Neural crest cell (in vitro differentiated cells): ENCODE results near the gene DOCK10. TPM values are rescaled to one million over a fixed set of nuclear protein-coding genes. Genes with fewer than 3 reads are reported as not detected.

Source experiments
- DNase-seq: peaks from one replicate; pipeline ENCODE4 v3.0.0; 2021; ENCODE audit warnings: low read depth, mixed read lengths, low spot score
- H3K27ac Mint-ChIP-seq: one replicate; pipeline ENCODE4 v1.8.0; 2021; ENCODE audit warnings: mild to moderate bottlenecking, mixed read lengths; ENCODE audit not compliant: unreplicated experiment
- H3K27me3 Mint-ChIP-seq: 2 replicates; pipeline ENCODE4 v1.8.0; 2021; ENCODE audit warnings: low read depth, mild to moderate bottlenecking, mixed read lengths
- H3K36me3 Mint-ChIP-seq: 2 replicates; pipeline ENCODE4 v1.8.0; 2021; ENCODE audit warnings: low read depth, mild to moderate bottlenecking, mixed read lengths
- H3K4me1 Mint-ChIP-seq: 2 replicates; pipeline ENCODE4 v1.8.0; 2021; ENCODE audit warnings: mixed read lengths
- H3K4me3 Mint-ChIP-seq: one replicate; pipeline ENCODE4 v1.8.0; 2021; ENCODE audit warnings: mild to moderate bottlenecking, mixed read lengths
- H3K9me3 Mint-ChIP-seq: 2 replicates; pipeline ENCODE4 v1.8.0; 2021; ENCODE audit warnings: mixed read lengths
- total RNA-seq: library from RNA; stranded (reverse); gene quantifications from 2 replicates; pipeline ENCODE4 v1.2.1, GENCODE V29; 2021
- TF ChIP-seq, protein P1 (sequence below): fragments of 200-600 bp; sonication (generic); conservative IDR thresholded peaks from 2 replicates; pipeline ENCODE4 v1.5.0; 2021; ENCODE audit warnings: antibody characterized with exemption, mild to moderate bottlenecking

The DOCK10 gene
- total RNA-seq, 1 donor from 2014 or later: 29.7 TPM

- Mint-ChIP-seq H3K27me3 (no peaks in the 10 kb centered on the region), H3K27ac (no peak overlapping the region), H3K4me3 (no peak overlapping the region), H3K36me3 (peaks cover 10% of the 10 kb centered on the region), H3K9me3 (peaks cover 1% of the 10 kb centered on the region), H3K4me1 (no peaks in the 10 kb centered on the region)
- TF ChIP-seq, protein P1, sequence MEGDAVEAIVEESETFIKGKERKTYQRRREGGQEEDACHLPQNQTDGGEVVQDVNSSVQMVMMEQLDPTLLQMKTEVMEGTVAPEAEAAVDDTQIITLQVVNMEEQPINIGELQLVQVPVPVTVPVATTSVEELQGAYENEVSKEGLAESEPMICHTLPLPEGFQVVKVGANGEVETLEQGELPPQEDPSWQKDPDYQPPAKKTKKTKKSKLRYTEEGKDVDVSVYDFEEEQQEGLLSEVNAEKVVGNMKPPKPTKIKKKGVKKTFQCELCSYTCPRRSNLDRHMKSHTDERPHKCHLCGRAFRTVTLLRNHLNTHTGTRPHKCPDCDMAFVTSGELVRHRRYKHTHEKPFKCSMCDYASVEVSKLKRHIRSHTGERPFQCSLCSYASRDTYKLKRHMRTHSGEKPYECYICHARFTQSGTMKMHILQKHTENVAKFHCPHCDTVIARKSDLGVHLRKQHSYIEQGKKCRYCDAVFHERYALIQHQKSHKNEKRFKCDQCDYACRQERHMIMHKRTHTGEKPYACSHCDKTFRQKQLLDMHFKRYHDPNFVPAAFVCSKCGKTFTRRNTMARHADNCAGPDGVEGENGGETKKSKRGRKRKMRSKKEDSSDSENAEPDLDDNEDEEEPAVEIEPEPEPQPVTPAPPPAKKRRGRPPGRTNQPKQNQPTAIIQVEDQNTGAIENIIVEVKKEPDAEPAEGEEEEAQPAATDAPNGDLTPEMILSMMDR: no peak
- no peak for DNase-seq
These were observed 194.1 kb downstream of the DOCK10 start for GRCh38 chr2:224847961-224848850.

GRCh38 chr2:224847381-224847780, 194.9 kb downstream of the DOCK10 start:
- DNase-seq: no peak
- TF ChIP-seq, protein P1: no peak
- H3K4me1 Mint-ChIP-seq: no peaks in the 10 kb centered on the region
- H3K27me3 Mint-ChIP-seq: no peaks in the 10 kb centered on the region
- no peak overlapping the region for H3K27ac Mint-ChIP-seq
- no peak overlapping the region for H3K4me3 Mint-ChIP-seq
- peaks cover 17% of the 10 kb centered on the region for H3K36me3 Mint-ChIP-seq
- H3K9me3 Mint-ChIP-seq: peaks cover 6% of the 10 kb centered on the region

DNA sequence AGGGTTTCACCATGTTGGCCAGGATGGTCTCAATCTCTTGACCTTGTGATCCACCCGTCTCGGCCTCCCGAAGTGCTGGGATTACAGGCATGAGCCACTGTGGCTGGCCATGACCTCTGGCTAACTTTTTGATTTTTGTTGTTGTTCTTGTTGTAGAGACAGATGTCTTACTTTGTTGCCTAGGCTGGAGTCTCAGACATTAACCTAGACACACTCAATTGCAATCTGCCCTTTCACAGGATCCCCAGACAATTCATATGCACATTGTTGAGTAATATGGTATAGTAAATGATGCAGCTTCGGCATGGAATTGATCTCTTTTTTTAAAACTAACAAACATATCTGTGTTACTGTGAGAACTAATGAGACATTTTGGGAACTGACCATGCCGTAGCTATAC, 195.6 kb downstream of the DOCK10 start:
- H3K4me1 Mint-ChIP-seq: peaks cover 6% of the 10 kb centered on the region
- no peak overlapping the region for H3K27ac Mint-ChIP-seq
- TF ChIP-seq, protein P1: no peak
- no peak for DNase-seq
- peaks cover 6% of the 10 kb centered on the region for H3K9me3 Mint-ChIP-seq
- peaks cover 17% of the 10 kb centered on the region for H3K36me3 Mint-ChIP-seq
- H3K4me3 Mint-ChIP-seq: no peak overlapping the region
- H3K27me3 Mint-ChIP-seq: no peaks in the 10 kb centered on the region

DNA sequence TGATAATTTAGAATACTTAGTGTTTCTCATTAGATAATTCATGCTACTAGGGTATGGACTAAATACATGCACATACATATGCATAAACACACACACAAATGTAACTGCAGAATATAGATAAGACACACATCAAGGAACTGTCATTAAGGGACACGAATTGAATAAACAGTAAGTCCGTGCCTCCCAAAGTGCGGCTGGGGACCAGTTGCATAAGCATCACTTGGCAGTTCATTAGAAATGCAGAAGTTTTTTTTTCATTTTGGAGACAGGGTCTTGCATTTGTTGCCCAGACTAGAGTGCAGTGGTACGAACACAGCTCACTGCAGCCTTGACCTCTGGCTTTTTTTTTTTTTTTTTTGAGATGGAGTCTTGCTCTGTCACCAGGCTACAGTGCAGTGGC, 196.1 kb downstream of the DOCK10 start:
- Mint-ChIP-seq H3K9me3 (peaks cover 6% of the 10 kb centered on the region), H3K36me3 (peaks cover 17% of the 10 kb centered on the region), H3K4me1 (peaks cover 9% of the 10 kb centered on the region), H3K27me3 (no peaks in the 10 kb centered on the region), H3K4me3 (no peak overlapping the region), H3K27ac (no peak overlapping the region)
- no peak for DNase-seq
- TF ChIP-seq, protein P1: no peak

- H3K4me1 Mint-ChIP-seq: peaks cover 9% of the 10 kb centered on the region
- H3K27ac Mint-ChIP-seq: peak overlapping the region; percentile 88
- TF ChIP-seq, protein P1: no peak
- peaks cover 27% of the 10 kb centered on the region for H3K36me3 Mint-ChIP-seq
- no peak for DNase-seq
- no peak overlapping the region for H3K4me3 Mint-ChIP-seq
- H3K27me3 Mint-ChIP-seq: no peaks in the 10 kb centered on the region
- H3K9me3 Mint-ChIP-seq: peaks cover 13% of the 10 kb centered on the region
These were observed 199.1 kb downstream of the DOCK10 start for GRCh38 chr2:224843141-224843540.
